Loucy (cell line): ENCODE measurements around the gene ARHGAP45.

Source experiments
- H2AFZ ChIP-seq: fragments of 200-600 bp; sonication (generic); 2 replicates; pipeline ENCODE4 v1.6.0; 2016; ENCODE audit warnings: antibody characterized with exemption, mild to moderate bottlenecking, low read length, moderate library complexity
- H3F3A ChIP-seq: fragments of 200-600 bp; 2 replicates; pipeline ENCODE4 v1.6.0; 2016; ENCODE audit warnings: antibody characterized with exemption, low read depth, mild to moderate bottlenecking
- H3K27me3 ChIP-seq: fragments of 200-600 bp; sonication (generic); 2 replicates; pipeline ENCODE4 v1.6.1; 2014; ENCODE audit warnings: low read length, mild to moderate bottlenecking; ENCODE audit not compliant: insufficient read depth, poor library complexity, severe bottlenecking
- H3K36me3 ChIP-seq: fragments of 200-600 bp; sonication (generic); 2 replicates; pipeline ENCODE4 v1.6.1; 2016; ENCODE audit warnings: low read length; ENCODE audit not compliant: insufficient read depth
- H3K4me1 ChIP-seq: fragments of 200-600 bp; sonication (generic); 2 replicates; pipeline ENCODE4 v1.5.1; 2014; ENCODE audit warnings: low read length, mild to moderate bottlenecking; ENCODE audit not compliant: insufficient read depth, poor library complexity, severe bottlenecking
- H3K4me2 ChIP-seq: fragments of 200-600 bp; sonication (generic); 2 replicates; pipeline ENCODE4 v1.6.0; 2014; ENCODE audit warnings: antibody characterized with exemption, low read length, low read depth, mild to moderate bottlenecking; ENCODE audit not compliant: poor library complexity, severe bottlenecking
- H3K4me3 ChIP-seq: fragments of 200-600 bp; sonication (generic); 2 replicates; pipeline ENCODE4 v1.5.1; 2014; ENCODE audit warnings: low read length, mild to moderate bottlenecking, mixed read lengths; ENCODE audit not compliant: poor library complexity, severe bottlenecking
- H3K79me2 ChIP-seq: fragments of 200-600 bp; sonication (generic); 2 replicates; pipeline ENCODE4 v1.6.1; 2014; ENCODE audit warnings: low read length; ENCODE audit not compliant: insufficient read depth
- H3K9ac ChIP-seq: fragments of 200-600 bp; sonication (generic); 2 replicates; pipeline ENCODE4 v1.6.0; 2014; ENCODE audit warnings: mild to moderate bottlenecking, low read depth, low read length, moderate library complexity; ENCODE audit not compliant: poor library complexity, severe bottlenecking
- H3K9me2 ChIP-seq: fragments of 200-600 bp; sonication (generic); replicated peaks from 2 replicates; pipeline ENCODE4 v1.6.1; 2016; ENCODE audit warnings: low read depth, low read length, mixed read lengths
- H3K9me3 ChIP-seq: fragments of 200-600 bp; sonication (generic); 2 replicates; pipeline ENCODE4 v1.6.1; 2014; ENCODE audit warnings: mild to moderate bottlenecking, antibody characterized with exemption, low read length, low read depth; ENCODE audit not compliant: insufficient read depth
- H4K20me1 ChIP-seq: fragments of 200-600 bp; sonication (generic); 2 replicates; pipeline ENCODE4 v1.6.0; 2014; ENCODE audit warnings: antibody characterized with exemption, low read length, mild to moderate bottlenecking; ENCODE audit not compliant: insufficient read depth, poor library complexity, severe bottlenecking
- CTCF ChIP-seq: fragments of 200-600 bp; sonication (generic); conservative IDR thresholded peaks from 2 replicates; pipeline ENCODE4 v1.5.1; 2014; ENCODE audit warnings: mild to moderate bottlenecking, antibody characterized with exemption, low read length
- EZH2phosphoT487 ChIP-seq: fragments of 200-600 bp; IDR thresholded peaks from 2 replicates; pipeline ENCODE4 v1.6.1; 2018; ENCODE audit warnings: antibody characterized with exemption, mild to moderate bottlenecking, moderate library complexity, borderline replicate concordance

The ARHGAP45 gene

GRCh38 chr19:1060689-1061088 is 6.3 kb upstream of the ARHGAP45 start:
- H3K9me2 ChIP-seq: no peaks in the 10 kb centered on the region
- TF ChIP-seq EZH2phosphoT487: no peak
- no peak for TF ChIP-seq CTCF
- H3K27me3 ChIP-seq: no peaks in the 10 kb centered on the region
- no peaks in the 10 kb centered on the region for H3K36me3 ChIP-seq
- peaks cover under 1% of the 10 kb centered on the region for H3K4me1 ChIP-seq
- no peaks in the 10 kb centered on the region for H3F3A ChIP-seq
- H3K79me2 ChIP-seq: no peaks in the 10 kb centered on the region
- H2AFZ ChIP-seq: no peak overlapping the region
- H4K20me1 ChIP-seq: no peaks in the 10 kb centered on the region
- H3K4me2 ChIP-seq: no peak overlapping the region
- peaks cover 25% of the 10 kb centered on the region; the same call in 1 of the 2 replicates for H3K9me3 ChIP-seq
- no peak overlapping the region for H3K4me3 ChIP-seq
- H3K9ac ChIP-seq: no peak overlapping the region

GRCh38 chr19:1061987-1062386 is 5.0 kb upstream of the ARHGAP45 start:
- no peaks in the 10 kb centered on the region for H3K27me3 ChIP-seq
- H3K9me2 ChIP-seq: no peaks in the 10 kb centered on the region
- H3K36me3 ChIP-seq: no peaks in the 10 kb centered on the region
- H3F3A ChIP-seq: no peaks in the 10 kb centered on the region
- peaks cover 12% of the 10 kb centered on the region for H3K4me1 ChIP-seq
- no peak overlapping the region for H3K4me3 ChIP-seq
- no peak for TF ChIP-seq EZH2phosphoT487
- no peak for TF ChIP-seq CTCF
- peaks cover 17% of the 10 kb centered on the region; the same call in 1 of the 2 replicates for H3K9me3 ChIP-seq
- no peaks in the 10 kb centered on the region; the same call in 1 of the 2 replicates for H3K79me2 ChIP-seq
- no peak overlapping the region for H3K4me2 ChIP-seq
- H4K20me1 ChIP-seq: no peaks in the 10 kb centered on the region
- no peak overlapping the region for H2AFZ ChIP-seq
- no peak overlapping the region for H3K9ac ChIP-seq

- H3K9me2 ChIP-seq: no peaks in the 10 kb centered on the region
- H3F3A ChIP-seq: no peaks in the 10 kb centered on the region
- H3K79me2 ChIP-seq: peaks cover 1% of the 10 kb centered on the region; the same call in 1 of the 2 replicates
- H3K4me3 ChIP-seq: no peak overlapping the region
- no peaks in the 10 kb centered on the region for H3K27me3 ChIP-seq
- TF ChIP-seq EZH2phosphoT487 (no peak), CTCF (no peak)
- no peak overlapping the region for H3K9ac ChIP-seq
- H4K20me1 ChIP-seq: no peaks in the 10 kb centered on the region
- H2AFZ ChIP-seq: no peak overlapping the region
- peaks cover 13% of the 10 kb centered on the region; the same call in 1 of the 2 replicates for H3K9me3 ChIP-seq
- H3K4me2 ChIP-seq: no peak overlapping the region
- no peaks in the 10 kb centered on the region for H3K36me3 ChIP-seq
- peaks cover 12% of the 10 kb centered on the region for H3K4me1 ChIP-seq
Measured at GRCh38 chr19:1062387-1063029, 4.5 kb upstream of the ARHGAP45 start.
